ENCODE measurements around the gene DNAJC21.
"Not testable (repeated sequence)": the region's sequence is repeated elsewhere in the genome, so short reads cannot be mapped to it uniquely, and the experiment has no call there.

Gene DNAJC21

DNA sequence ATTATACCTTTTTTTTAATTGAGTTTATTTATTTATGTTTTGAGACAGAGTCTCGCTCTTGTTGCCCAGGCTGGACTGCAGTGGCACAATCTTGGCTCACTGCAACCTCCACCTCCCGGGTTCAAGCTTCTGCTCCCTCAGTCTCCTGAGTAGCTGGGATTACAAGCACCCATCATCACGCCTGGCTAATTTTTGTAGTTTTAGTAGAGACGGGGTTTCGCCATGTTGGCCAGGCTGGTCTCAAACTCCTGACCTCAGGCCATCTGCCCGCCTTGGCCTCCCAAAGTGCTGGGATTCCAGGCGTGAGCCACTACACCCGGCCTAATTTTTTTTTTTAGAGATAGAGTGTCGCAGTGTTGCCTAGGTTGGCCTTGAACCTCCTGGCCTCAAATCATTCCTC, 6.1 kb upstream of the DNAJC21 start:
- DNase-seq (ENCODE audit: low read depth in 2 of 2), result not testable (repeated sequence)

DNA sequence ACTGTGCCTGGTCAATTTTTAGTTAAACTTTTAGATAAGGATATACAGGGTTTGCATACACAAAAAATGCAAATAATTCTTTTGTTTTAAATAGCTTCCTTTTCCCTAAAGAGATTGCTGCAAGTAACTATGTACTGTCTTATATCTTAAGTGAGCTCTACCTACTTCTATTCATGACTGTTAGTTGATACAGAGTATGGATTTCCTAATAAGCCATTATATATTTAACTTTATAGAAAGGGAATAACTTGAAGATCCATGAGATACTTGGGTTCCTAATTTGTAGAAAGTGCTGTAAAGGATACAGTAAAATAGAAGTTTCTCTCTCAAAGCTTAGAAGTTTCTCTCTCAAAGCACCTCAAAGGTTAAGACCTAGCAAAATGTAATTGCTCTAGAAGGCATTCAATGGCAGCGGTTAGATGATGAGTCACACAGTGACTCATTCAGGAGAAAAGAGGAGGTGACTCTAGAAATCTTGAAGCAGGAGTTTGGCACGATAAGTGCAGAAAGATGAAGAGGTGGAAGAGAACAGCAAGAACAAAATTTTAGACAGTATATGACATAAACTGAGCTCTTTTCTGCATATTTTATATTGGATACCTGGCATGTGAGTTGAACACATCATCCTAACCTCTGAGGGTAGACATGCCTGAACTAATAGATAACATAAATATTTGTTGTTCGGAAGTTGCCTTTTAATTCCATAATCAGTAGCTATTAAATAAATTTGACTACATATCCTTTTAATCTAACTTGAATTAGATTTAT, 5.5 kb upstream of the DNAJC21 start:
- DNase-seq (ENCODE audit: low read depth in 2 of 2), result peak in 1 of 2 donors; percentile 26

DNA sequence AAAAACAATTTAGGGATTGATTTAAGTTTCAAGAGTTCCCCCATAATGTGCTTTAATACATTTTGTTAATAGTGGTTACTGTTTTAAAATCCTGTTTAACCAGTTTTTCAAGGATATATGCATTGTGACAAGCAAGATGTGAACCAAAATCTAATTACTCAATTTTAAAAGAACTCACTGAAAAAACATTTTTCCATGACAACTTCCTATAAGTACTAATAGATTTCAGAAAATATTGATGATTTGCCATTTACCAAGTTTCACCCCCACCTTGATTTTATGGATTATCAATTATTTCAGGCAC, 4.9 kb upstream of the DNAJC21 start:
- no peak for DNase-seq (ENCODE audit: low read depth in 2 of 2)

DNA sequence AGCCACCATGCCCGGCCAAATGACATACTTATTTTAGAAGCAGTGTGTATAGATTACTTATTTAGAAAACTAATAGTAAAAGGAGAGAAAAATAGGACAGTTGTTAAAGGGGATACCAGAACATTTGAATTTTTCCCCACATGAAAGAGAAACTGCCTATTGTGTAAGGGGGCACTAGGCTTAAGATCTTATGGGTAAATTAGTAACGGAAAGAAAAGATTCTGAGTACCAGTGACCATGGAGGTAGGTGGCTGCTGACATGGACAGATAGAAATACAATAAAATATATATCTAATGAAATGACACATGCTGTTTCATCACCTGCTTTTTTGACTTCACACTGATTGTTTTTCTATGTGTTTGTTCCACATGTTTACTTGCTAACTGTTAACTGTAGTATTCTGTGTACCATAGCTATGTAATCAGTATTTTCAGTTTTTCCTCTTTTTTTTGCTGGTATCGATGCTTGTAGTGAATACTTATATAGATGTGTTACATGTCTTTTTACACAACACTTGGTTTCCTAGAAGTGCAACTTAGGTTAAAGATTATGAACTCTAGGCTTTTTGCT, 3.0 kb upstream of the DNAJC21 start:
- no peak for DNase-seq (ENCODE audit: low read depth in 2 of 2)

DNA sequence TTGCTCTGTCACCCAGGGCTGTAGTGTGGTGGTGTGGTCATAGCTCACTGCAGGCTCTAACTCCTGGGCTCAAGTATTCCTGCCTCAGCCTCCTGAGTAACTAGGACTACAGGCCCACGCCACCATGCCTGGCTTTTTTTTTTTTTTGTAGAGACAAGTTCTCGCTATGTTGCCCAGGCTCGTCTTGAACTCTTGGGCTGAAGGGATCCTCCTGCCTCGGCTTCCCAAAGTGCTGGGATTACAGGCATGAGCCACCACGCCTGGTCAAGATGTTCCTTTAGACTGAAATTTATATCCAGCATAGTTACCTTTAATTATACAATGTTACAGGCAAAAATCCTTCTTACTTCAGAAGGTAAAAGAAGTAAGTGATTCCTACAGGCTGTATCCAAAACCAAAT, 1.6 kb upstream of the DNAJC21 start:
- DNase-seq (ENCODE audit: low read depth in 2 of 2), result no peak

DNA sequence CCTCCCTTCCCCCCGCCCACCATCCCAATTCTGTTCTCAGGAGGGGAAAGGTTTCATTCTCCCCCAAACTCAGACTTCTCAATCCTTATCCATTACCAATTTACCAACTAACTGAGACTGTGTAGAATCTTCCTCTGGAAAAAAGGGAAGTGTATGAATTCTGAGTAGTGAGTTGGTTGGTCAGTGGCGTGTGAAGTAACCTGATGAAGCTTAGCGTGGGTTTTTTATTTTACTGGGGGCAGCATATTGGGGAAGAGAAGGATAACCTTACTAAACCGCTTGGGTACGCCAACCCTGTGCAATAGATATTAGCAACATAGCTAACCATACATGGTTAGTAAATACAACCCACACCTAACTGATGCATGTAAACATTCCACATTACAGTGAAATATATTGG, 1.1 kb upstream of the DNAJC21 start:
- no peak for DNase-seq (ENCODE audit: low read depth in 2 of 2)

DNA sequence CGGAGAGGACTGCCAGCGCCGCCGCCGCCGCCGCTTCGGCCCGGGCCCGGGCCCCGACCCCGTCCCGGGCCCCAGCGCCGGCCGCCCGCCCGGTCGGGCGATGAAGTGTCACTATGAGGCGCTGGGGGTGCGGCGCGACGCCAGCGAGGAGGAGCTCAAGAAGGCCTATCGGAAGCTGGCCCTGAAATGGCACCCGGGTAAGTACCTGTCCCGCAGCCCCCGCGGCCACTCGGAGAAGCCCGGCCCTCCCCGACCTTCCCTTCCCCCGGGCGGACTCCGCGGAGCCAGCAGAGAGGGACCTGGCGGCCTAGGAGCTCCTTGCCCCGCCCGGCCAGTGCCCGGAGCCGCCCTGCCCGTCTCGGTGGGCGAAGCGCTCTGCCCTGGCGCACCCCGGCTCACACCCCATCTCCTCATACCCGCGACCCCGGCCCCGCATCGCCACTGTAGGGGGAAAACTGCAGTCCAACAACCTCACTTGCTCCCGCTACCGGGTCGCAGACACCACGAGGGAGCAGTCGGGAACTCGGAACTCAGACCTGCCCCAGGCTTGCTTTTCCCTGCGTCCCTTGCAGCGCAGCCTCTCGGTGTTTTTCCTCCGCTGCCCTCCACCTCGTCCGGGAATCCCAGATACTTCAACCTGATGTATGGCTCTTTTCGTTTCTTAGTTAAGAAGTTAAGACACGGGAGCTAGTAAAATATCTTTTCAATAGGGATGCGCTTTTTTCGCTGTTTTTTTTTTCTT, 532 bp downstream of the DNAJC21 start:
- peak; percentile 64 to 76 for DNase-seq (ENCODE audit: low read depth in 2 of 2)

DNA sequence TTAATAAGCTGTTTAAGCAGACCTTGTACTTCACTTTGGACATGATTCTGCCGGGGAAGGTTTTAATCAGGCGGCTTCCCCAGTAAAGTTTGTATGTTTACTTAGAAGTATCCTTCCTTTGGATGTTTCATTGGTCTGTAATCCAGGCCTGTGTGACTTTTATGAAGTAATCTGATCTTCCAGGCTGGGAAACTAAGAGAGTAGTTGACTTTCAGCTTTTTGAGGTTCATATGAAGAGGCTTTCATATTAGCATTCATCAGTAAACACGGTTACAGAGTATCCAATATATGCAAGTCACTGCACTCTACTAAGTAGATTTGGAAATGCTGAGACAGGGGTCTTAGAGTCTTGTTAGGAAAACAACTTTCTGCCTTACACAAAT, 1.1 kb downstream of the DNAJC21 start:
- DNase-seq (ENCODE audit: low read depth in 2 of 2), result no peak

DNA sequence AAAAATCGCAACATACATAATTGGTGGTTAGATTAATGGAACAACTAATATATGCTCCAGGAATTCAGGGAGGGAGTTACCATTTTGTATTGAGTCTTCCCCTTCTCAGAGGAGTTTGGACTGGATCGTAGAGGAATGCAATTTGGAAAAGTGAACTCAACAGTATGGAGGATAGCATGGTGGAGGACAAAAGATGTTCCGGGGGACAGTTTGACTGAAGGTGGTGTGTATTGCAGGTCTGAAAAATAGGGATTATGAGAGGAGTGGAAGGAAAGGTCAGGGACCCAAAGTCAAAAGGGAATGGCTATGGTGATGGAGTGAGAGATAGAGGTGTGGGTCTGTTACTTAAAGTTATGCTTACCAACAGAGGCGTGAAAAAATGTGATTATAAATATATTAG, 1.5 kb downstream of the DNAJC21 start:
- no peak for DNase-seq (ENCODE audit: low read depth in 2 of 2)

DNA sequence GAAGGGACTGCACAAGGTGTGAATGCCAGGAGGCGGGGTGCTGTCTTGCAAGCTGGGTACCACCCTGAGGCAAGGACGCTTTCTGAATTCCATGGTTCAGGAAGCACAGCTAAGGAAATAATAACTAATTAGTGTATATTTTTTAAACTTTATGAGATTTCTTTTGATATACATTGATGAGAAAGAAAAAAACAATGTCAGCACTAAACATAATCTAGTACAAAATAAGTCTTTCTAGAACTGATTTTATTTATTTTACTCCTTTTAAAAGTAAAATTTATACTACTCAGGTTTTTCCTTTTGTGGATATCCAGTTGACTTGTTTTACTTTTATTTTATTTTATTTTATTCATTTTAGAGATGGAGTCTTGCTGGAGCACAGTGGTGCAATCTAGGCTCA, 3.6 kb downstream of the DNAJC21 start:
- no peak for DNase-seq (ENCODE audit: low read depth in 2 of 2)

DNA sequence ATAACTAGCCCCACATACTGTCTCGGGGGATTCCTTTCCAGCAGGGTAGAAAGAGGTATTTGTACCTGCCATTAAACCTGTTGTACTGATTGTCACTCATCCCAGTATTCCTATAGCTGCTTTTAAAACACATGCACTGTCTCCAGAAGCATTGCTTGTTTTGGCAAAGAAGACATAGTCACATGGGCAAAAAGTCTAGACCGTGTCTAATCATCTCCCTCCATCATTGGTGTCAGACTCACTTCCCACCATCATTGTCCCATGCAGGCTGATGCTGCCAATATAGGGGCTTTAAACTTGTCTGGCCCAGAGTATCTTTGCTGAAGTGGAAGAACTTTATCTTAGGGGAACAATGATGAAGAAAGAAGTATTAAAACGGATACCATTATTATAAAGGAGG, 12.6 kb downstream of the DNAJC21 start:
- no peak for DNase-seq (ENCODE audit: low read depth in 2 of 2)

DNA sequence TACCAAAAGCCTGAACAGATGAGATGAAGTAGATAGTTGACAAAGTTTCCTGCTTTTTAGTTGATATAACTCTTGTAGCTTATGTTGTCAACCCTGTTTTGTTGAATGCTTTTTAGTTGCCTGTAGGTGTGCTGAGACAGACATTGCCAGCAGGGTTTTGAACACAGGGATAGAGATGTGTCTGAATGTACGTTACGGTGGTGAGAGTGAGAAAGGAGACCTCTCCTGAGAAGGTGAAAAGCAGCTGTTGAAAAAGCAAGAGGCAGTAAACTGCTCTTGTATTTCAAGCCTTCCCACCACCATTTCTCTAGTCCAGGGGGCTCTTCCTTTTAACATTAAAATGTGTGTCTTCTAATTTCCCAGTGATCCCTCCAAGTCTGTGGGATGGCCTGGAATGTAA, 14.7 kb downstream of the DNAJC21 start:
- no peak for DNase-seq (ENCODE audit: low read depth in 2 of 2)

DNA sequence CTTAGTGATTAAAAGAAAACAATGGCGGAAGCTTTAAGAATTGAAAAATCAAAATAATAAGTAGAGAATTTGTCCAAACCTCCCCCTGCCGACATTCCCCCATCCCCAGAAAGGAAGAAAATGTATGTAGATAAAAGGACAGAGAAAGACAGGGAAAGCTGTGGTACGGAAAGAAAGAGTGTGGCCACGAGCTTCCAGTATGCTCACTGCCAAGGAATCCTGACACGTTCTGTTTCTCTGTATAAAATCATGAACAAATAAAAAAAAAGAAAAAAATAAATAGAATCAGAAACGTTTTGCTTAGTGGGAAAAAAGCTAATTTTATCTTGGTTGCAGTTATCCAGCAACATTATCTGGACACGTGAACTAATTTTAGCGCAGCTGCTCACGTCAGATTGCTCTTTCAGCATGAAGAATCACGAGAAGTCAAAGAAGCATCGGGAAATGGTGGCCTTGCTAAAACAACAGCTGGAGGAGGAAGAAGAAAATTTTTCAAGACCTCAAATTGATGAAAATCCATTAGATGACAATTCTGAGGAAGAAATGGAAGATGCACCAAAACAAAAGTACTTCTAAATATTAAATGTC, 15.2 kb downstream of the DNAJC21 start:
- DNase-seq (ENCODE audit: low read depth in 2 of 2), result no peak

DNA sequence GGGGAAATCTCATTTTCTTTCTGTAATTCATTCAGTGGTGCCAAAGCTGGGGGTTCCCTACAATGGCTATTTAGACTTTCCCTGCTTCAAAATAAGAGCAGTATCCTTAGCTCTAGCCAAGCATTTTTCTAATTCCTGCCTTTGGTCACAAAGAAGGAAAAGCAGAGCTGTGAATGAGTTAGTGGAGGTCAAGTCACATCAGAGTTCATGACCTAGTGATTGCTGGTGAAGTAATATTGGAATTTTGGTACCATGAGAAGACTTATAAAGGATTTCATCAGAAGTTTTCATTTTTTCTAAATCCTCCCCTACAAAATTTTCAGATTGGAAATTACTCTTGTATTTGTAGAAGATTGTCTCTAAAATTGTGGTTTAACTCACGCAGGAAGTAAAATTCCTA, 28.0 kb downstream of the DNAJC21 start:
- no peak for DNase-seq (ENCODE audit: low read depth in 2 of 2)

DNA sequence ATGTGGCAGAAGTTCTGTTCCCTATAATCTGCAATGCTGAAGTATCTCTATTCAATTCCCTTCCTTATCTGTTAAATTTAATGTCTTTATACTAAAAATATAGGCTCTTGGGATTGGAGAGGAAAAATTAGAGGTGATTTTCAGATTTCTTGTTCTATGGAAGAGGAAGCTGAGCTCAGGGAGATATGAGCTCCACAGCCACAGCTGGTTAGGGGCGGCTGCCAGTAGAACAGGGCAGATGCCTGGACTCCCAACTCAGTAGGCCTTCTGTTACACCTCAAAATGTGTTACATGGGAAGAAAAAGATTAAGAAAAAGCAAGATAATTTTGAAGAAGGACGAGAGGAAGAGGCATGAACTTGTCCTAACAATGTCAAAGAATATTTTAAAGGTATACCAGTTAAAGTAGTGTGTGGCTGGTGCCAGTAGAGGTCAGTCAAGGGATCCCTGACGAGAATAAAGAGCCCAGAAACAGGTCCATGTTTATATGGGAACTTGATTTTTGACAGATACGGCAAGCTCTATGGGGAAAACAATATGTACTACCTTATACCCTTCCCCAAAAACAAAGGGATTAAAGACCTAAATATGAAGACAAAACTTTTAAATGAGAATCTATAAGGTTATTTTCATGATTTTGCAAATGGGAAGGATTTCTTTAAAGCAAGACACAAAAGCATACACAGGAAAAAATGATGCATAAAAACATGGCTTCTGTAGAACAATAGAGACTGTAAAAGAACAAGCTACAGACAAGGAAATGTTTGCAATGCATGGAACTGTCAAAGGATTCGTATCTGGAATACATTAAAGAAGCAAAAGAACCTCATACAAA, 28.7 kb downstream of the DNAJC21 start:
- DNase-seq (ENCODE audit: low read depth in 2 of 2), result peak in 1 of 2 donors; percentile 4

DNA sequence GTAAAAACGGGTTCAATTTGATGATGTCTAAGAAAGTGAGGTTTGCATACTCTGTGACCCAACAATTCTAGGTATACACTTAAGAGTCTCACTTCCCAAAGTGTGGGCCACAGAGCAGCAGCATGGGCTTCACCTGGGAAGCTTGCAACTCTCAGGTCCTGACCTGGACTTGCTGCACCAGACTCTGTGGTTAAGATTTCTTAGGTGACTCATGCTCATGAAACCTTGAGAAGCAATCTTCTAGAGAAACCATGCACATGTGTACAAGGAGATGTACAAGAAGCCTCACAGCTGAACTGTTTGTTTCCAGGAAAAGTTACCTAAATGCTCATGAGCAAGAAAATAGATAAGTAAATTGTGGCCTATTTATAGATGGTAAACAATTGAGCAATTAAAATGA, 30.0 kb downstream of the DNAJC21 start:
- DNase-seq (ENCODE audit: low read depth in 2 of 2), result no peak

DNA sequence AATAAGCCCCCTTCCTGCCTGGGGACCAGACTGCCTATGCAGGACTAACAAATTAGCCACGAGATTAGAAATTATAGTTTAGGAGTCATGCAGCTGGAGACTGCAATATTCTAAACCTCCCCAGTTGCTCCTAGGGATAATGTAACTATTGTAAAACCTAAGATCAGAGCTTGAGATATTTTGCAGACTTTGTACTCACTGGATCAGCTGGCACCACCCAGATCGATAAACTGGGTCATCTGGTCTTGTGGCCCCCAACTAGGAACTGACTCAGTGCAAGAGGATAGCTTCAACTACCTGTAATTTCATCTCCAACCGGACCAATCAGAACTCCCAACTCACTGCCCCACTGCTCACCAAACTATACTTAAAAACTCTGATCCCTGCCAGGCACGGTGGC, 38.2 kb downstream of the DNAJC21 start:
- DNase-seq (ENCODE audit: low read depth in 2 of 2), result no peak

DNA sequence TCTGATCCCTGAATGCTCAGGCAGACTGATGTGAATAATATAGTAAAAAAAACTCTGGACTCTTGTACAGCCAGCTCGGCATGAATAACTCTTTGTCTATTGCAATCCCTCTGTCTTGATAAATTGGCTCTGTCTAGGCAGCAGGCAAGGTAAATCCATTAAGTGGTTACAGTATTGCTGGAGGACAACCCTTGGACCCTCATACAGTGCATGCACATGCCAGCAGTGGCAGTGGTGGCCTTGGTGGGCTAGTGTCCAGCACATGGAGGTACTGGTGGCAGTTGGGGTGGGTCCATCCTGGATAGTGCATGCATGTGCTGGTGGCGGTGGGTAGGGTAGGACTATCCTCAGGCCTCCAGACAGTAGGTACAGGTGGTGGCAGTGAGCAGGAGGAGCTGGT, 38.9 kb downstream of the DNAJC21 start:
- no peak for DNase-seq (ENCODE audit: low read depth in 2 of 2)

DNA sequence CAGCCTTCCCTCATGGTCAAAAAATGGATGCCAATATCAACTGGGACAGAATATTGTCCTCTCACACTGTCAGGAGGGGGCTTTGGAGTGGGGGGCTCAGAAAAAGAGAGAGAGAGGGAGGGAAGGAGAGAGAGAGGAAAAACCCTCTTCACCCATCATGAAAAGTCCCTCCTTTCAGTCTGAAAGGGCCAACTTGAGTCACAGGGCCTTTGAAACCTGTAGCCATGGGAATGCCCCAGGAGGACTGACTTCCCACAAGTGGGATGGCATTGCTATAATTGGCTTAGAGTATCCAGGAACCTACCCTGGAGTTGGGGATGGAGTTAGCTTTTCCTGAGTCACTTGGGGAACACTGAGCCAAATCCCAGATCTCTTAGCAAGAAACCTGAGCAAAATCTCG, 41.2 kb downstream of the DNAJC21 start:
- DNase-seq (ENCODE audit: low read depth in 2 of 2), result no peak

DNA sequence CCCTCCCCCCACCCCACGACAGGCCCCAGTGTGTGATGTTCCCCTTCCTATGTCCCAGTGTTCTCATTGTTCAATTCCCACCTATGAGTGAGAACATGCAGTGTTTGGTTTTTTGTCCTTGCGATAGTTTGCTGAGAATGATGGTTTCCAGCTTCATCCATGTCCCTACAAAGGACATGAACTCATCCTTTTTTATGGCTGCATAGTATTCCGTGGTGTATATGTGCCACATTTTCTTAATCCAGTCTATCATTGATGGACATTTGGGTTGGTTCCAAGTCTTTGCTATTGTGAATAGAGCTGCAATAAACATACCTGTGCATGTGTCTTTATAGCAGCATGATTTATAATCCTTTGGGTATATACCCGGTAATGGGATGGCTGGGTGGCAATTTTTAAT, 42.3 kb downstream of the DNAJC21 start:
- DNase-seq (ENCODE audit: low read depth in 2 of 2), result not testable (repeated sequence)

DNA sequence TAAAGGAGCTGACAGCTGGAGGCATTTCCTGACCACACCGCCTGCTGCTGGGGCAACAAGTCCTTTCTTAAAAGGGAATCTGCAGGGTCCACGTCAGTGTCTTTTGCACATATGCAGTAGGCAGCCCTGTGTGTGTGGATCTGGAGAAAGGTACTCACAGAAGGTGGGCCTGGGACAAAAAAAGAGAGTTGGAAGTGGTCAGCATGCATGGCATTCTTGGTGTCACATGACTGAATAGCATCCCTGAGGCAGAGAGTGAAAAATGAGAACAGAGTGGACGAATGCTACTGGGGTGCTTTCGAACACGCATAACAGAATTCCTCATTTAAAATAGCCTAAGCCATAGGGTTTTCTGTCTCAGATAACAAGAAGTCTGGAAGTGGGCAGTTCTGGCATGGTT, 47.0 kb downstream of the DNAJC21 start:
- DNase-seq (ENCODE audit: low read depth in 2 of 2), result no peak
